GM12864 (cell line): ENCODE results near the gene JAGN1.
"Not testable (repeated sequence)": the region's sequence is repeated elsewhere in the genome, so short reads cannot be mapped to it uniquely, and the experiment has no call there.

Experiments
- DNase-seq: peaks from one replicate; pipeline ENCODE4 v3.0.0-alpha.2; 2011; ENCODE audit warnings: low read depth
- H3K4me3 ChIP-seq: 2 replicates; pipeline ENCODE4 v1.5.1; 2011; ENCODE audit warnings: mild to moderate bottlenecking, low read depth, low read length, control low read depth
- TF ChIP-seq, protein P1 (sequence below): IDR thresholded peaks from 2 replicates; pipeline ENCODE4 v1.5.1; 2011; ENCODE audit warnings: low read depth, mild to moderate bottlenecking, moderate library complexity, low read length, control low read depth, inconsistent platforms; ENCODE audit errors: missing control alignments

The JAGN1 gene

GRCh38 chr3:9852528-9852927 is 37.9 kb upstream of the JAGN1 start:
- TF ChIP-seq, protein P1, sequence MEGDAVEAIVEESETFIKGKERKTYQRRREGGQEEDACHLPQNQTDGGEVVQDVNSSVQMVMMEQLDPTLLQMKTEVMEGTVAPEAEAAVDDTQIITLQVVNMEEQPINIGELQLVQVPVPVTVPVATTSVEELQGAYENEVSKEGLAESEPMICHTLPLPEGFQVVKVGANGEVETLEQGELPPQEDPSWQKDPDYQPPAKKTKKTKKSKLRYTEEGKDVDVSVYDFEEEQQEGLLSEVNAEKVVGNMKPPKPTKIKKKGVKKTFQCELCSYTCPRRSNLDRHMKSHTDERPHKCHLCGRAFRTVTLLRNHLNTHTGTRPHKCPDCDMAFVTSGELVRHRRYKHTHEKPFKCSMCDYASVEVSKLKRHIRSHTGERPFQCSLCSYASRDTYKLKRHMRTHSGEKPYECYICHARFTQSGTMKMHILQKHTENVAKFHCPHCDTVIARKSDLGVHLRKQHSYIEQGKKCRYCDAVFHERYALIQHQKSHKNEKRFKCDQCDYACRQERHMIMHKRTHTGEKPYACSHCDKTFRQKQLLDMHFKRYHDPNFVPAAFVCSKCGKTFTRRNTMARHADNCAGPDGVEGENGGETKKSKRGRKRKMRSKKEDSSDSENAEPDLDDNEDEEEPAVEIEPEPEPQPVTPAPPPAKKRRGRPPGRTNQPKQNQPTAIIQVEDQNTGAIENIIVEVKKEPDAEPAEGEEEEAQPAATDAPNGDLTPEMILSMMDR = no peak
- H3K4me3 ChIP-seq = no peak overlapping the region
- no peak for DNase-seq

GRCh38 chr3:9854291-9854940 is 36.0 kb upstream of the JAGN1 start:
- not testable (repeated sequence) for H3K4me3 ChIP-seq, DNase-seq

DNA sequence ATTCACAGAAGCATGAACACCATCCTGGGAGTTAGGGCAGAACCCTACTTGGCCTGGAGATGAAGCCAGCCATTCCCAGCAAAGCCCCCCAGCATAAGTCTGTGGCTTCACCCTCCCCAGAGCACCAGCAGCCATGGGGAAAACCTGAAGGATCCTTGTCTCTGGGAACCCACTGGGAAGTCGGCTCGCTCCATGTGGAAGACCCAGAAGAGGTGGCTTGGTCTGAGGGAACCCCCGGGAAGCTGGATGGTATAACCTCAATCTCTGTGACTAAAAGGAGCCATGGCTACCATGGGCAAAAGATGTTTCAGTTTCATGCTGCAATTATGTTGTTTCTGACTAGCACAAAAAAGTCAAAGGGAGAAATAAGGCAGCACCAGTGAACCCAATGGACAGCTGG is 34.8 kb upstream of the JAGN1 start:
- H3K4me3 ChIP-seq = no peak overlapping the region
- TF ChIP-seq, protein P1 = no peak
- no peak for DNase-seq

GRCh38 chr3:9859530-9860025 is 30.8 kb upstream of the JAGN1 start:
- TF ChIP-seq, protein P1 = no peak
- no peak for DNase-seq
- no peak overlapping the region for H3K4me3 ChIP-seq

- no peak overlapping the region for H3K4me3 ChIP-seq
- no peak for DNase-seq
- TF ChIP-seq, protein P1 = no peak
Observed at GRCh38 chr3:9861201-9861600, 29.2 kb upstream of the JAGN1 start.

DNA sequence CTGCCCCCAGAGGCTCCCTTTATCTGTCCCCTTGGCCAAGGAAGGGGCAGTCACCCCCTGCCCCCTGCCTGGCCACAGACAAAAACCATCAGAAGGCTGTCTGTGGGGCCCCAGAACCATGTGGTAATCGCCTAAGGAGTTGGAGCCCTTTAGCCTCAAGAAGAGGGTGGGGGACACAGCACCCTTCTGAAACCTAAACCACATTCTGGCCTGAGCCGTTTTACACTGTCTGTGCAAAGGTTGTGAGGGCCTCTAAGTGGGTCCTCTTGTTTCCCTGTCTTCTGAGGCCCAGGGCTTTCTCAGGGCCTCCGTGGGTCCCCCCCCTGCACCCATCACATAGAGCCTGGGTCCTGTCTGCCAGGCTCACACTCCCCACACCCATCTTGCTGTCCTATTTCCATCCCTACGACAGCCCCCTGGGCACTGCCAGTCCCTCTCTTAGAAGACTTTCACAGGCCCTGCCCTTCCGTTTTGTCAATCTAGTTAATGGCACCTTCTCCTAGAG is 28.7 kb upstream of the JAGN1 start:
- DNase-seq = no peak
- TF ChIP-seq, protein P1 = no peak
- H3K4me3 ChIP-seq = no peak overlapping the region

GRCh38 chr3:9862391-9863057 is 27.9 kb upstream of the JAGN1 start:
- TF ChIP-seq, protein P1 = peak; percentile 6
- no peak overlapping the region for H3K4me3 ChIP-seq
- DNase-seq = no peak
